Activated CD8-positive, alpha-beta T cell treated with anti-CD3 and anti-CD28 coated beads for 36 hours (primary cell): Measurements from ENCODE around the gene IZUMO4. TPM values are rescaled to one million over a fixed set of nuclear protein-coding genes. Genes with fewer than 3 reads are reported as not detected.
"Not testable (repeated sequence)": the region's sequence is repeated elsewhere in the genome, so short reads cannot be mapped to it uniquely, and the experiment has no call there.

Experiments
- ATAC-seq: fragments of 200-7000 bp; cut with Tn5 transposase; one replicate; pipeline ENCODE4 v1.10.0; 2021; ENCODE audit warnings: mild to moderate bottlenecking, moderate library complexity
- CTCF ChIA-PET: fragments of 350-600 bp; sonication (Branson Sonifier 250); formaldehyde crosslinking; loops from one replicate; lab custom pipeline; 2021; ENCODE audit warnings: antibody characterized with exemption; lab: Charles Lee
- POLR2A ChIA-PET: fragments of 350-600 bp; sonication (Branson Sonifier 250); formaldehyde crosslinking; loops from one replicate; lab custom pipeline; 2021; ENCODE audit warnings: antibody characterized with exemption; lab: Charles Lee
- DNase-seq: peaks from one replicate; pipeline ENCODE4 v3.0.0-alpha.2; 2020
- H3K27ac Mint-ChIP-seq: one replicate; pipeline ENCODE4 v1.8.0; 2021; ENCODE audit warnings: mild to moderate bottlenecking, mixed read lengths
- H3K27me3 Mint-ChIP-seq: one replicate; pipeline ENCODE4 v1.8.0; 2021; ENCODE audit warnings: mixed read lengths
- H3K36me3 Mint-ChIP-seq: one replicate; pipeline ENCODE4 v1.8.0; 2021; ENCODE audit warnings: low read depth, mixed read lengths
- H3K4me1 Mint-ChIP-seq: one replicate; pipeline ENCODE4 v1.8.0; 2021; ENCODE audit warnings: low read depth, mixed read lengths
- H3K4me3 Mint-ChIP-seq: one replicate; pipeline ENCODE4 v1.8.0; 2021; ENCODE audit warnings: mild to moderate bottlenecking, moderate library complexity, mixed read lengths
- H3K9me3 Mint-ChIP-seq: one replicate; pipeline ENCODE4 v1.8.0; 2021; ENCODE audit warnings: mixed read lengths
- intact Hi-C: fragments of 100-400 bp; cut with micrococcal nuclease; formaldehyde crosslinking; loops from one replicate; pipeline ENCODE4 v1.10.0; 2022
- total RNA-seq, 2 experiments: library from RNA; stranded (reverse); gene quantifications; one replicate each; pipeline ENCODE4 v1.2.3, GENCODE V29; 2021
- TF ChIP-seq, protein P1 (sequence below): fragments of 200-600 bp; IDR thresholded peaks from one replicate; pipeline ENCODE4 v1.8.0; 2022; ENCODE audit warnings: antibody characterized with exemption, mild to moderate bottlenecking

The IZUMO4 gene
- total RNA-seq, 2 experiments from 2014 or later, result 22.6 to 23.0 TPM

DNA sequence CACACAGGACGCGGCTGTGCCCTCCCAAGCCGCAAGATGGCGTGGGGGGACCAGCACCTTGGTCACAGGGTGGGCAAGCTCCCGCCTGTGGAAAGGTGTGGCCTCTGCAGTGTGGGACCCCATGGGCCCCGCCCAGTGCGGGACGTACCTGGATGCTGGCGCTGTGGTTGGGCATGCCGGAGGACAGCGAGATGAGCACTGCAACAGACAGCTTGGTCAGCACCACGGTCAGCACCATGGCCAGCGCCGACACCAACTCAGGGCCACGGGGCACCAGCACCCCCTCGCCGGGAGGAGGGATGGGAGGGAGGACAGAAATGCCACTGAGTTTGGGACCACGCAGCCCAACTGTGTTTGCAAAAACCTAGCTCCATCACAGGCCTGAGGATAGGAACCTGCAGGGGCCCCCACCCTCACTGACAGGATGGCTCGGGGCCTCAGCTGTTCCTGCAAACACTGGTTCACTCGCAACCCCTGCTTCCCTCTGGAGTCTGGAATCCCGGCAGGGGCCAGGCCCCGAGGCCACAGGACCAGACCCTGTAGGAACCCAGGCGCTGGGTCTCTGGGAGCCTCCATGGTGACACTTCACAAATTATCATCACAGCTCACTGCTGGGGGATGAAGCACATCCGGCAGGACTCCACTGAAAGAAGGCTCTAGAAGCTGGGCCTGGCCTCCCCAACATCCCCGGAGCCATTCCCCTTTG lies 27.1 kb downstream of the IZUMO4 start:
- DNase-seq (peak; percentile 21), ATAC-seq (no peak)
- Mint-ChIP-seq H3K36me3 (peaks cover 20% of the 10 kb centered on the region), H3K27ac (no peak overlapping the region), H3K4me1 (no peaks in the 10 kb centered on the region), H3K9me3 (no peaks in the 10 kb centered on the region), H3K4me3 (no peak overlapping the region), H3K27me3 (no peaks in the 10 kb centered on the region)
- intact Hi-C loops, result no loop called here
- CTCF ChIA-PET, result interaction anchor here (1.3 kb wide), 1 partner anchor 101 kb away, joined by 3 read pairs; no protein-coding TSS in a partner anchor
- POLR2A ChIA-PET, result interaction anchor here (1.1 to 1.9 kb wide), 3 partner anchors 11 to 112 kb away, joined by 3 to 5 read pairs (median 3); no protein-coding TSS in a partner anchor
- TF ChIP-seq, protein P1, sequence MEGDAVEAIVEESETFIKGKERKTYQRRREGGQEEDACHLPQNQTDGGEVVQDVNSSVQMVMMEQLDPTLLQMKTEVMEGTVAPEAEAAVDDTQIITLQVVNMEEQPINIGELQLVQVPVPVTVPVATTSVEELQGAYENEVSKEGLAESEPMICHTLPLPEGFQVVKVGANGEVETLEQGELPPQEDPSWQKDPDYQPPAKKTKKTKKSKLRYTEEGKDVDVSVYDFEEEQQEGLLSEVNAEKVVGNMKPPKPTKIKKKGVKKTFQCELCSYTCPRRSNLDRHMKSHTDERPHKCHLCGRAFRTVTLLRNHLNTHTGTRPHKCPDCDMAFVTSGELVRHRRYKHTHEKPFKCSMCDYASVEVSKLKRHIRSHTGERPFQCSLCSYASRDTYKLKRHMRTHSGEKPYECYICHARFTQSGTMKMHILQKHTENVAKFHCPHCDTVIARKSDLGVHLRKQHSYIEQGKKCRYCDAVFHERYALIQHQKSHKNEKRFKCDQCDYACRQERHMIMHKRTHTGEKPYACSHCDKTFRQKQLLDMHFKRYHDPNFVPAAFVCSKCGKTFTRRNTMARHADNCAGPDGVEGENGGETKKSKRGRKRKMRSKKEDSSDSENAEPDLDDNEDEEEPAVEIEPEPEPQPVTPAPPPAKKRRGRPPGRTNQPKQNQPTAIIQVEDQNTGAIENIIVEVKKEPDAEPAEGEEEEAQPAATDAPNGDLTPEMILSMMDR, result no peak

- POLR2A ChIA-PET, result interaction anchor here (0.7 kb wide), 1 partner anchor 40 kb away, joined by 3 read pairs; no protein-coding TSS in a partner anchor
- Mint-ChIP-seq H3K4me3 (no peak overlapping the region), H3K36me3 (peaks cover 14% of the 10 kb centered on the region), H3K27me3 (no peaks in the 10 kb centered on the region), H3K27ac (no peak overlapping the region), H3K4me1 (no peaks in the 10 kb centered on the region), H3K9me3 (no peaks in the 10 kb centered on the region)
- TF ChIP-seq, protein P1, result no peak
- intact Hi-C loops, result no loop called here
- ATAC-seq, result no peak
- DNase-seq, result no peak
- CTCF ChIA-PET, result no interaction called here
These were observed 30.3 kb downstream of the IZUMO4 start for GRCh38 chr19:2126879-2127518.

DNA sequence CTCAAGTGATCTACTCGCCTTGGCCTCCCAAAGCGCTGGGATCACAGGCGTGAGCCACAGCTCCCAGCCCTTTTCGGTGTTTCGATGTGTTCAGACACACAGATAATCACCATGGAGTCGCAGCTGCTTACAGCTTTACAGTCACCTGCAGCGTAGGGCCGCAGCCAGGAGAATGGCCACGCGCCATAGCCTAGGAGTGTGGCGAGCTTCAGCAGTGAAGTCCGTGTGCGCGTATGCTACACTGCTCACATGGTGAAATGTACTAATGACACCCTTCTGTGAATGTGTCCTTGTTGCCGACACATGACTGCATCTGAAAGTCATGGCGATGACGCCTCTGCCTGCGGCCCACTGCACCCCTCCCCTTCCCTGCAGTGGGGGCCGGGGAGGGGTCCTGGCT lies 31.0 kb downstream of the IZUMO4 start:
- Mint-ChIP-seq H3K27me3 (no peaks in the 10 kb centered on the region), H3K36me3 (peaks cover 15% of the 10 kb centered on the region), H3K9me3 (no peaks in the 10 kb centered on the region), H3K27ac (no peak overlapping the region), H3K4me1 (no peaks in the 10 kb centered on the region), H3K4me3 (no peak overlapping the region)
- intact Hi-C loops, result no loop called here
- TF ChIP-seq, protein P1, result no peak
- ChIA-PET POLR2A (no interaction called here), CTCF (no interaction called here)
- DNase-seq, result no peak
- ATAC-seq, result no peak

GRCh38 chr19:2128252-2128651 lies 31.5 kb downstream of the IZUMO4 start:
- POLR2A ChIA-PET, H3K4me1 Mint-ChIP-seq, ATAC-seq, H3K4me3 Mint-ChIP-seq, H3K27me3 Mint-ChIP-seq, DNase-seq, H3K9me3 Mint-ChIP-seq, intact Hi-C loops, CTCF ChIA-PET, H3K27ac Mint-ChIP-seq: not testable (repeated sequence)
- H3K36me3 Mint-ChIP-seq, result peaks cover 18% of the 10 kb centered on the region

- ChIA-PET POLR2A (no interaction called here), CTCF (no interaction called here)
- no peaks in the 10 kb centered on the region for H3K4me1 Mint-ChIP-seq
- intact Hi-C loops, result no loop called here
- no peak overlapping the region for H3K27ac Mint-ChIP-seq
- DNase-seq, result no peak
- TF ChIP-seq, protein P1, result no peak
- no peak overlapping the region for H3K4me3 Mint-ChIP-seq
- H3K36me3 Mint-ChIP-seq, result peaks cover 18% of the 10 kb centered on the region
- ATAC-seq, result no peak
- H3K9me3 Mint-ChIP-seq, result no peaks in the 10 kb centered on the region
- H3K27me3 Mint-ChIP-seq, result no peaks in the 10 kb centered on the region
These were observed 32.3 kb downstream of the IZUMO4 start for GRCh38 chr19:2129022-2129421.
